ENCODE data around the gene MRPS14.

The MRPS14 gene

DNA sequence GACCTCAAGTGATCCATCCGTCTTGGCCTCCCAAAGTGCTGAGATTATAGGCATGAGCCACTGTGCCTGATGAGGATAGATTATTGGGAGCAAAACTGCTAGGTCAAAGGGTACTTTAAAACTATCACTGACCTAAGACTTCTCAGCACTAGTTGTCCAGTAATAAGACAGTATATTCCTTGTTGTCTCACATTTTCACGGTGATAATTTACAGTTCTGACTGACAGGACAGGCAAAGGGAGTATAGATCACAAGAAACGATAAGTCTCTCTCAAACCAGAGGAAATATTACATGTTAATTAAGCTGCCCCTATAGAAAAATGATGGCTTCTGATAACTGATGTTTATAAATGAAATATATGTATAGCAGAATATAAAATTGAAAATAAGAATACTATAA is 3.7 kb downstream of the MRPS14 start:
- DNase-seq: no peak

DNA sequence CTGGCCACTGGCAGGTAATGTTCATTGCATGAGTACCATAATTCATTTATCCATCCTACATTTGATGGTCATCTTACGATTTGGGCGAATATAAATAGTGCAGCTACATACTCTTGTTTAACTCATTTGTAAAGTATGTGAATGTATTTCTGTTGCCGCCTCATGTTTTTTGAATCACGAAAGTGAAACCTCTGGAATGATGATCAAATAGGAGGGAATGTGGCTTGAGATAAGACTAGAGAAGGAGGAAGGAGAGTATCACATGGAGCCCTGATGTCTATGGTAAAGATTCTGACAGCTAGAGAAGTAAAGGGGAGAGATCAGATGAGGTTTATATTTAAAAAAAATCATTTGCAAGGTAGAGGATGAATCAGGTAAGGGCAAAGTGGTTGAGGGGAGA is 8.0 kb downstream of the MRPS14 start:
- peak; percentile 67 for DNase-seq

DNA sequence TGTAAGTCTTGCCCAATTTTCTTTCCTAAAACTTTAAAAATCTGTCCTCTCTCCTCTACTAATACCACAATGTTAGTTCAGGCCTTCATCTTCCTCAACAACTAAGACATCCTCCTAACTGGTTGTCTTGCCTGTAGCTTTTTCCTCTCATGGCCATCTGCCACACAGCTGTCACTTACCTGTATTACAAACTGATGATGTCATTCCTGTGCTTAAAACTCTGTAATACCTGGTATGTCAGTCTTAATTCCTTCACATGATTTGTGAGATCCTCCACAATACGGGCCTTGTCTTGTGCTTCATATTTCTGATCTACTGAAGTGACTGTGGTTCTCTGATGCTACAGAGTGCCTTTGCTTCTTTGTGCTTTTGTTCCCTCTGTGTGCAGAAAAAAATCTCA is 9.8 kb downstream of the MRPS14 start:
- no peak for DNase-seq

DNA sequence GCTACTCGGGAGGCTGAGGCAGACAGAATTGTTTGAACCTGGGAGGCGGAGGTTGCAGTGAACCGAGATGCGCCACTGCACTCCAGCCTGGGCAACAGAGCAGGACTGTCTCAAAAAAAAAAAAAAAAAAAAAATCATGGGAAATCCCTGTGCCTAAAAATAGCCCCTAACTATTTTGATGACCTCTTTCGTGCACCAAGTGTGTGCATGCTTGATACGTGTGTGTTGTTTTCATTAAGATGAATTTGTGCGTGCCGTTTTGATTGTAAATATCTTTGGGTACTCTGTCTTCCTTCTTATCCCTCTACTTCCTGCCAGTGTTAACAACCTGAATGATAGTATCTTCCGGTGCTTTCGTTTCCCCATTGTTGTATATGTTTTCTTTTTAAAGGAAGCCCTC is 13.7 kb downstream of the MRPS14 start:
- DNase-seq: no peak

DNA sequence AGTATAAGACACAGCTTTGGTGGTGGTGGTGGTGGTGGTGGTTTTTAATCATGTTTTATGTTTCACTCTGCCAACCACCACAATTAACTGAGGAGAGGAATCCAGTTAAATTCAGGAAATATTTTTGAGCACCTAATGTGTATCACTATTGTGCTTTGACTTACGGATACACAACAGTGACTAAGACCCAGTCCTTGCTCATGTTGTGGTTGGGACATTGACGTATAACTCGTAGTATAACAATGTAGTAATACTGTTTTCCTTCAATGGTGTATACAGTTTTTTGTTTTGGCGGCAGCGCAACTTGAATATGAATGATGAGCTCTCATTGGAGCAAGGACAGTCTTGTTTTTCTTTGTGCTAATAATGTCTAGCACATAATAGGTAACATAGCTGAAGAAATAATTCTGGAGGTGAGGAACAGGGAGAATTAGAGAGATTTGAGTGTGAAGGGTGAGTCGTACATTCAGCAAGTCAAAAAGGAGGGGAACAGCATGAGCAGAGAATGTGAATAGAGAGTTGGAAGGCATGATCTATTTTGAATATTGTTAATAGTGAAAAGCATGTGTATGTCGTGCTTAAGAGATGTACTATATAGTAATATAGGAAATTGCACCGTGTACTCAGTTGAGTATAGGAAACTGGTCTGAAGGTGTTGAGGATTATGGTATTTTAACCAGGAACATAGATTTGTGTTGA is 18.0 kb downstream of the MRPS14 start:
- no peak for DNase-seq

DNA sequence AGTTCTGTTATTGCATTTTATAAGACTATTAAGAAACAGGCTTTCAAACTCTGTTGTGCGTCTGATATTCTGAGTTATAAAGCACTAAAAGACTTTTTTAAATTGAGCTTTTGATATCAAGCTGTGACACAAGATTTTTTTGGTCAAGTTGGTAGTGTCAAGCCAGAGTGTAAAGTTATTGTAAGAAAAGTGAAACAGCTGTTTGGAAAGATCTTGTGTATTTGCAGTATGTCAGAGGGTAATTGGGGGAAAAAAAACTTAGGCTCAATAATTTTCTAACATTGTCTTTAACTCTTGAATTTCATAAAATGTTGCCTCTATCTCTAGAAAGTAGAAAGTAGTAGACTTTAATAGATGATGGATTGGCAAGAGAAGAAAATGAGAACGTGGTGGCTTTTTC is 19.7 kb downstream of the MRPS14 start:
- DNase-seq: no peak

DNA sequence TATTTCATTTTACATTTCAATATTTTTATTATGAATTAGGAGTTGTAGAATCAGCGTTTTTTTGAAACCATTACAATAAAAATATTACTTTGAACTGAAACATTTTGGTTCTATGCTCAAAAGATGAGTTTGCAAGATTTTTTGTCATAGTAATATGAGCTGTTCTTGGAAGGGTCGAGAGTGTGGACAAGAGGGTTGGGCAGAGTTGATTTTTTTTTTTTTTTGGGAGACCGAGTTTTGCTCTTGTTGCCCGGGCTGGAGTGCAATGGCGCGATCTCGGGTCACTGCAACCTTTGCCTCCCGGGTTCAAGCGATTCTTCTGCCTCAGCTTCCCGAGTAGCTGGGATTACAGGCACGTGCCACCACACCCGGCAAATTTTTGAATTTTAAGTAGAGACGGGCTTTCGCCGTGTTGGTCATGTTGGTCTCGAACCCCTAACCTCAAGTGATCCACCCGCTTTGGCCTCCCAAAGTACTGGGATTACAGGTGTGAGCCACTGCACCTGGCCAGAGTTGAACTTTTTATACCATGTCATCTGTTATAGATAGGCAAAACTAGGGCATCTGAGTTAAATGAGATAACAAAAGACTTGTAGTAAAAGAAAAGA is 20.2 kb downstream of the MRPS14 start:
- no peak for DNase-seq

DNA sequence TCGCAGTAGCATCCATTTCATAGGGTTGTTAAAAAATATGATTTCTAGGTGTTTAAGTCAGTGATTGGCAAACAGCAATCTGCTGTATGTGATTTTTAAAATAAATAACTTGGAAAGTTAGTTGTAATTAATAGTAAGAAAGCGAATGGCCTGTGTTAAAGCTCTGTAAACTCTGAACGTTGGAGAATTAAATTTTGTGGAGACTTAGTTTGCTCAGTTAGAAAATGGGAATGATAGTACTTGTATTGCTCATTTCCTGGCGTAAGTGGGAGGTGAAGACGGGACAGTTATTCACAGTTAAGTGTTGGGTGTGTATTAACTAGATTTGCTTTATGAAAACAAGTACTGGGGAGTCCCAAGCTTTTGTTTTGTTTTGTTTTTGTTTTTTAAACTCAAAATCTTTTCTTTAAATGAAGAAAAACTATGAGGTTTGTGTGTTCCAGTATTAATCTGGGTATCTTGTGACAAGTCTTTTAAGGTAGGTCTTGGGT is 22.5 kb downstream of the MRPS14 start:
- no peak for DNase-seq

DNA sequence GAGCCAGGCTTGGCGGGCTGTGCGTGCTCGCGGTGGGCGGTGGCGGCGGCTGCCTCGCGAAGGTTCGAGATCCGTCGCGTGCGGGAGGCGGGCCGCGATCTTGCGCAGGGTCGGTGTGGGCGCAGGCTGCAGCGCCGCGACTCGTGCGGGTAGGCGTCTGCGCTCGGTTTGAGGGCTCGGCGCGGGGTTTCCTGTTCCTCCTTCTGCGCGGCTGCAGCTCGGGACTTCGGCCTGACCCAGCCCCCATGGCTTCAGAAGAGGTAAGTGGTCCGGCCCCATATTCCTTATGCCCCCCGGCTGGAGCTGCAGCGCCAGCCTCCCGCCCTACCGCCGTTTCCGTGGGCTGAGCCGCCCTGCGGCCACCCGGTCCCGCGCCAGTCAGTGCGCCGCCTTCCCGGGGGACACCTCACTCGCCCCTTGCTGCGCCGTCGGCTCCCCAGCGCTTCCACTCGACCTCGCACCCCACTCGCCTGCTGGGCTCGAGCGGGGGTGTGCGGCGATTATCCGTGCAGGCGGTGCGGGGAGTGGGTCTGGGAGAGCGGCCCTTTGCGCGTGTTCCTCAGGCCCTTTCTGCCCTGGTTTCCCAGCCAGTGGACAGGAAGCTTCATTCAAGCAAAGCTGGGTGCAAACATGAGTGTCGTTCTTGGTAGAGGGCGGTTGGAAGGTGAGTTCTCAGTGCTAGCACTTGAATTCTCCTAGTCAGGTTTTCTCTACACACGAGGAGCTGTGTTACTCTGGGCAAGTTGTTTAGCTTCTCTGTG is 23.1 kb downstream of the MRPS14 start, which contains the start of gene CACYBP:
CACYBP (plus strand) TSS at position 12 of the 761 bp plus-strand sequence; CDS start at position 246, 234 bp downstream.
- no peak for DNase-seq

DNA sequence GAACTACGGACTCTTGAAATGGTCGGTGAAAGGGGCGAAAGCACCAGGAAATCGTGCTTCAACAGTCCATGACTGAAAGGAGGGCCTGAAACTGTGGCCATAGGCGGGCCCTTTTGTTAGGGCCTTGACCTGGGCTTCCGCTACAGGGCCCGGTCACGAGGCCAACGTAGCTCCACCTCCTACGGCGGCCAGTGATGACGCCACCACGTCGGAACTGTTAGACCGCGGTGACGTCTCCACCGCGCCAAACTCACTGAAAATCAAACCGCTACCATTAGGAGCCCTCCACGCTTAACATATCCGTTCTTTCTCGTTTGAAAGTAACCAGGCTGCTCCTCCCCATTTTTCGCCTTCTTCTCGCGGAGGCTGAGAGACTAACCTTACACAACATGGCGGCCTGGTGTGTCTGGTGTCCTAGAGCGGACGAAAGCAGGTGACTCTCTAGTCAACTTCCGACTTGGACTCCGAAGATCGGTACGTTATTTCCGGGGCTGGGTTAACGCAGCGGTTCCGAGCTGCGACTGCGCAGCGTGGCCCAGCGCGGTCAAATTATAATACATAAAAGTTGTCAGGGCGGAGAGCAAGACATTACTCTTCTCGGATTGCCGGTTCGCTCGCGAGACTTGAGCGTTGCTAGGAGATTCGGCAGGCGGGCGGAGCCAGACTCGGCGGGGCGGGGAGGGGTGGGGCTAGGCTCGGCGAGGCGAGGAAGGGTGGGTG is 23.8 kb downstream of the MRPS14 start:
- DNase-seq: peak; percentile 98

DNA sequence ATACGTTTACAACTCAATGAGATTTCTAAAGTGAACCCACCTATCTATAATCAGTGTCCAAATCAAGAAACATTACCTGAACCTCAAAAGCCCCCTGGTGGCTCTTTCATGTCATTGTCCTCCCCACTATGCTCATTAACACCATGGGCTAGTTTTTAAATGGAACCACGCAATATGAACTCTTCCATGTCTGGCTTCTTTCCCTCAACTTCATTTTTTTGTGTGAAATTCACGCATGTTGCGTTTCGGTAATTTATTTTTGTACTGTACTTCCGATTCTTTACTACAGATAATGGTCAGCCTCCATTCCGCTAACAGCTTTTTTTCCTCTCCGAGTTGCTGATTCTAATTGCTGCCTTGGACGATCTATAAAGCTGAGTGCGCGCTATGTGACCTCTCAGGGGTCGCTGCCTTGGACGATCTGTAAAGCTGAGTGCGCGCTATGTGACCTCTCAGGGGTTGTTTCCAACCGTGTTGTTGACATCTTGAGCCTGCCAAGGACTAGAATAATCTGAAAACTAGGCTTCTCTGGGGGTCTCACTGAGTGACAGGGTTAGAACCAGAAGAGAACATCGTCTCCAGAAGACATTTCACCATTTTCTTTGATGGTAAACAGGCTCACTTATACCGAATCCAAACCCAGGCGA is 24.5 kb downstream of the MRPS14 start:
- DNase-seq: no peak

DNA sequence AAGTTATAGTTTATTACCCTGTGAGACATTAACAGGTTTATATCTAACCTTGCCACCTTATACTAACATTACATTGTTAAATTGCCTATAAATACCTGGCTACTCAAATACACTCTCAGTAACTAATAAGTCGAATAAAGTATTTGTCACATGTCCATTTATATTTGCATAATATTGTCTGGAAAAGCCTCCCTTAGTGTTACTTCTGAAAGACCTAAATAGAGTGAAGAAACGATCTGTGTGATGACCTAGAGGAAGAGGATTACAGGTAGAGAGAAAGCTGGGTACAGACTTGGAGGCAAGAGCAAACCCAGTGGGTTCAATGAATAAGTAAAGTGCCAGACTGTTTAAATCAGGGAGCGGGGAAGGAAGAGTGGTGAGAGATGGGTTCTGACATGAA is 26.2 kb downstream of the MRPS14 start:
- no peak for DNase-seq

DNA sequence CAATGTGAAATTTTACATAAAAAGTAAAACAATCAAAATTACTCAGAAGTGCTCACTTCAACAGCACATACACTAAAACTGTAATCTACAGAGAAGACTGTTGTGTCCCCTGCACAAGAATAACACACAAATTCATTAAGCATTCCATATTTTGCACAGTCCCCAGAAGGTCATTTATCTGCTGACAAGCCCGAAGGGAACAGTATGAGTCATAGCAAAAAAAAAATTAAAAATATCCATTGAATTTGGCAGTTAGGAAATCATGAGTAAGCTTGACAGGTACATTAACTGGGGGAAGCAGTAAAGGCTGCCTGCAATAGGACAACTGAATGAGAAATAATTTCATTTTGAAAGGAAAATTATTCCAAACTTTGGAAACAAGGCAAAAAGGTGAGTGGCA is 26.7 kb downstream of the MRPS14 start:
- no peak for DNase-seq

DNA sequence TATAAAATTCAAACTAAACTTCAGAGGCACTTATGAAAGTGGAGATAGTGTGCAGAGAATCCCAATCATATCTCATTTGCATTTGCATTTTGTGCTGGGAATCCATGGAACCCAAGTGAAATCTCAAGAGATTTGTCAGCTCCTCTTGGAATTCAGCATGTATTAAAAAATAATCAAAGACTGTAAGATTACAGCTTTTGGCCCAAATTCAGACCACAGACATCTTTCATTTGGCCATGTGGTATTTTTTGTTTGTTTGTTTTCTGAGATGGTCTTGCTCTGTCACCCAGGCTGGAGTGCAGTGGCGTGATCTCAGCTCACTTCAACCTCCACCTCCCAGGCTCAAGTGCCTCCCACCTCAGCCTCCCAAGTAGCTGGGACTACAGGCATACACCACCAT is 27.3 kb downstream of the MRPS14 start:
- no peak for DNase-seq

DNA sequence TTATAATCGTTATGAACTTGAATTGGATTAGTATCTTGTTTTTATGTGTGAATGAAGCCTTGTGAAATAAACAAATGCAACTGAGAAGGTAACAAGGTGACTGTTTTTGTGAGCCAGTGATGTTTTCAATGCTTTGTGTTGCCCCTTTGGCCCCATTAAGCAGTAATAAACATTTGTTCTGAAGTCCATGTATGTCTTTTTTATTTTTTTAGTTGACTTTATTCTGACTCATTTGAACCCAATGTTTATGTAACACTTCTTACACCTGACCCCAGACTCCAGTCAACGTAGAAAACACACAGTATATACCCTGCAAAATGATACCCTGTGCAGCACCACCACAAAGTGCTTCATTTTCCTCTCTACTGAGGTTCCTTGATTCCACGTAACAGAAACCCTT is 28.1 kb downstream of the MRPS14 start:
- DNase-seq: no peak

DNA sequence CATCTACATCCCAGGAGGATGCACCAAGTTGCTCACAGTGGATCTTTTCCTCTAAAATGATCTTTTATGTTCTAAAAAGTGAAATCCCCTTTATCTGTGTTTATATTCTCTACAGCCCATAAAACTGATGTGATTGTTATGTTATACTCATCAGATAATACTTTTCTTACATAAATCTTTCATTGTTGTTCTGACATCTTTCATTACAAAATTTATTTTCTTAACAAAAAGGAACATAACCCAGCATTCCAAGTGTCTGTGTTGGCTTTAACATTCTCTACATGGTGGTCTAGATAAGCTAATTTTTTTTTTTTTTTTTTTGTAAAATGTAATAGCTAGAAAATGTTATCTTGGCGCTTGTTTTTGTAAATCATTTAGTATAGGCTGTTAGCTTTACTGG is 31.8 kb downstream of the MRPS14 start:
- no peak for DNase-seq

DNA sequence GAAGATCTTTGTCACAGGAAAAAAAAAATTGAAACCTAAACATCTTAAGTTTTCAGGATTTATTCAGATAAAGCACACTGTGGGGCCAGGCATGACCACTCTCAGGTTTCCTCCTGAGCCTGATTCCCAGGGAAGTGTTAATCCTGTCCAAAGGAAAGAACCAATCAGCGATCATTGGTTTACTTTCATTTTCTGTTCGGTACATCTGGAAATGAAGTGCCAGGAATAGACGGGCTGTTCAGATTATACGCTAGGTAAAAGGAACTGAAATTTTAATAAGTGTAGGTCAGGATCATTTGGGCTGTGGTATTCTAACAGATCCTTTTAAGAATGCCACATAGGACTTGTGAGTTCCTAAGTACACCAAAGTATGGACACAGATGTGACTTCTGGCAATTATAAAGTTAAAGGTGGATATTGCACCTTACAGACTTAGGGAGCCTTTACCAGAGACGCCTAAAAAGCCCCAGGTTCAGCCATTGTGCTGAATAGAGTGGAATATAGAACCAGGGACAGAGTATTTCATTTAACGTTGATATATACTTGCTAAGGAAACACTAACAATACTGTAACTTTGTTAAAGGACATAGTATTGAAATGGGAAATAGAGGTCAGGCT is 32.7 kb downstream of the MRPS14 start:
- no peak for DNase-seq

DNA sequence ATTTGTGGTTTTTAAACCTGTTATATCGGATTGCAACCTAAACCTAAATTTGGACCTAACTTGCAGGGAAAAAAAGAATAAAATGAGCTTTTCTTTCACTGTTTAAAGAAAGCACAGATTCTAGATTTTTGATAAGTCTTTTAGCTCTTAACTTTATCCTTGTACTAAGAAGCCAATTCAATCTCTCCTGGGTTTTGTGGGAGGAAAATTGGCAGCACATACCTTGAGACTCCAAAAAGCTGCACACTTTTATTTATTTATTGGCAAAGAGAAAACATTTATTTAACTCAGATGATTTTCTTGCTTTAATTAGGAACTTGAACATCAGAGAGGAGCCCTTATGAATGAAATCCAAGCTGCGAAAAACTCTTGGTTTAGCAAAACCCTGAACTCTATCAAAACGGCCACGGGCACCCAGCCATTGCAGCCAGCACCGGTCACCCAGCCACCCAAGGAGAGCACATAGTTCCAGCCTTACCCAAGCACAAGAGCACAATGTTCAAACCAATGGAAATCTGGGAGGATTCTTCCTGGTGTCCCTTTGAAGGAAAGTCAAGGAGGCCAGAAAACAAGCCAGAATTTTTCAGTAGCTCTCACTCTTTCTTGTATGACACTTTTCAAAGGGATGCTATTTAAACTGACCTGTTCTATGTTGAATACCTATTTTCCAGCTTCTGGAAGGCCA is 33.5 kb downstream of the MRPS14 start:
- DNase-seq: no peak

DNA sequence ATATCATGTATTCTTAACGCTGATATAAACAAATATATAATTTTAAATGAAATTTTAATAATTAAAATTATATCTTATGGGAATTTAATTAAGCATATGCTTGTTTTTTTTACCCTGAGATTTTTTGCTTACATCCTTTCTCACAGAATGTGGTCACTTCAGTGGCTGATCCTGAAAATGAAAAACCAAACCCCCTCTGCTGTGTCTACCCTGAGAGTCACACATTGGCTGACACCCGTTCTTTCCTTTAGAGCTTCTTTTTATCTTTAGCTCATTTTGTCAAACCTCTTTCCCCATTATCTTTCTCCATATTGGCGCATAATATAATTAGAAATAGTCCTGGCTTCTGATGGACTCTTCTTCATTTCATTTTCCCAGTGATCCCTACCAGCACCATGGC is 34.2 kb downstream of the MRPS14 start:
- no peak for DNase-seq

DNA sequence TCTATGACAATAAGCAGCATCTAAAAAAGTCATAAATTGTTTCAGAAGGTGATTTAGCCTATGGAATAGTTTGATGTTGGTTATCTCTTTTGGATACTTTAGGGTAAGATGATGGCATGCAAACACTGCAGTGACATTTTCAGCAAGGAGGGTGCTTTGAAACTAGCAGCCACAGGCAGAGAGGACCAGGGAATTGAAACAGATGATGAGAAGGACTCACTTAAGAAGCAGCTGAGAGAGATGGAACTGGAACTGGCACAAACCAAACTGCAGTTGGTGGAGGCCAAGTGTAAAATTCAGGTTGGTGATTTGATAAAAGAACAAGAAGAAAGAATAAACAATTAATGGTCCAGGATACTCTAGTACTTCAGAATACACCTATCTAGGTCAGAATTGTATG is 34.7 kb downstream of the MRPS14 start:
- DNase-seq: no peak

DNA sequence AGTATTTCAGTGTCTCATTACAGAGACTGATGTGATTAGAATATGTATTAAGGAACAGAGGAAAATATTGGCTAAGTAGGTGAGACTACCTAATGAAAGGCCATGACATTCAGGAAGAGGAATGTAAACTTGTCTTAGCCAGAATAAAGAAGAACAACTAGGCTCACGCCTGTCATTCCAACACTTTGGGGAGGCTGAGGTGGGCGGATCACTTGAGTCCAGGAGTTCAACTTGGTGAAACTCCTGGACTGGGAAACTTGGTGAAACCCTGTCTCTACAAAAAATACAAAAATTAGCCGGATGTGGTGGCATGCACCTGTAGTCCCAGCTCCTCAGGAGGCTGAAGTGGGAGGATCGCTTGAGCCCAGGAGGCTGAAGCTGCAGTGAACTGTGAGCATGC is 38.3 kb downstream of the MRPS14 start:
- no peak for DNase-seq
